K562 (cell line): ENCODE results near the gene FXYD1. TPM values are rescaled to one million over a fixed set of nuclear protein-coding genes. Genes with fewer than 3 reads are reported as not detected.

Experiments
- ATAC-seq: fragments of 200-7000 bp; cut with Tn5 transposase; 3 replicates; pipeline ENCODE4 v1.9.1; 2020; ENCODE audit warnings: moderate library complexity
- BruUV-seq: library from RNA; stranded (reverse); fragments of 400-500 nt; replicated peaks from 2 replicates; lab custom pipeline; 2021; lab: Mats Ljungman, UMichigan
- CTCF ChIA-PET: fragments of 300-600 bp; formaldehyde crosslinking; extraction: SDS; loops from one replicate; lab custom pipeline; 2021; ENCODE audit warnings: low intra/inter-chr PET ratio; lab: Yijun Ruan, JAX
- POLR2A ChIA-PET: fragments of 300-600, 350-650 bp; sonication (Branson Sonifier 250); formaldehyde crosslinking; extraction: SDS; loops from one replicate; lab custom pipeline; 2021; ENCODE audit warnings: antibody characterized with exemption, inconsistent platforms; lab: Yijun Ruan, JAX
- DNase-seq, 4 experiments: peaks; one replicate each; pipeline versions ENCODE4 v3.0.0 to v3.0.0-alpha.2; 2011 to 2018; ENCODE audit warnings: low spot score in 3 of 4, mixed read lengths in 3 of 4; ENCODE audit errors: extremely low read depth in 1 of 4
- FAIRE-seq: peaks from 2 replicates; lab custom pipeline; 2011; peaks lifted over from hg19 to GRCh38; lab: Jason Lieb, UNC
- H2AFZ ChIP-seq: 2 replicates; pipeline ENCODE4 v1.6.0; 2011; ENCODE audit warnings: low read depth, low read length, control low read depth, inconsistent platforms
- H3K27ac ChIP-seq: fragments of 200-600 bp; 3 replicates; pipeline ENCODE4 v1.8.0; 2011; ENCODE audit warnings: low read depth, mild to moderate bottlenecking, control low read depth, inconsistent platforms, low read length, moderate library complexity, mixed read lengths; ENCODE audit errors: extremely low read depth
- H3K27me3 ChIP-seq, 2 experiments: fragments of 300-600 bp in 1 of 2; 2 replicates in 1 of 2; 3 replicates in 1 of 2; pipeline versions ENCODE4 v1.6.0 to v1.8.0; 2011; ENCODE audit warnings: inconsistent platforms in 2 of 2, low read length in 2 of 2, mild to moderate bottlenecking in 1 of 2, mixed read lengths in 1 of 2, moderate library complexity in 1 of 2; ENCODE audit not compliant: control insufficient read depth in 2 of 2, insufficient read depth in 2 of 2
- H3K36me3 ChIP-seq: fragments of 300-600 bp; 3 replicates; pipeline ENCODE4 v1.8.0; 2011; ENCODE audit warnings: mild to moderate bottlenecking, low read length, inconsistent platforms; ENCODE audit not compliant: control insufficient read depth, insufficient read depth
- H3K4me1 ChIP-seq, 2 experiments: fragments of 200-600 bp in 1 of 2; replicated peaks in 1 of 2; 2 replicates in 1 of 2; 3 replicates in 1 of 2; pipeline versions ENCODE4 v1.5.1 to v1.8.0; 2011; ENCODE audit warnings: inconsistent platforms in 2 of 2, low read length in 2 of 2, mild to moderate bottlenecking in 1 of 2, mixed read lengths in 1 of 2, moderate library complexity in 1 of 2; ENCODE audit not compliant: control insufficient read depth in 2 of 2, insufficient read depth in 2 of 2
- H3K4me2 ChIP-seq: 2 replicates; pipeline ENCODE4 v1.6.1; 2011; ENCODE audit warnings: low read length, control low read depth, inconsistent platforms, mixed read lengths; ENCODE audit not compliant: insufficient read depth
- H3K4me3 ChIP-seq: fragments of 200-600 bp; sonication (generic), shearing (Covaris generic); 2 replicates; pipeline ENCODE4 v1.5.1; 2016; ENCODE audit warnings: control low read depth, inconsistent platforms
- H3K79me2 ChIP-seq: fragments of 200-600 bp; 3 replicates; pipeline ENCODE4 v1.8.0; 2011; ENCODE audit warnings: low read length, inconsistent platforms; ENCODE audit not compliant: control insufficient read depth, insufficient read depth
- H3K9ac ChIP-seq, 2 experiments: 2 replicates each; pipeline versions ENCODE4 v1.6.0 to v1.6.1; 2011; ENCODE audit warnings: low read depth in 2 of 2, low read length in 2 of 2, control low read depth in 1 of 2, inconsistent platforms in 1 of 2, mild to moderate bottlenecking in 1 of 2, mixed read lengths in 1 of 2; ENCODE audit not compliant: insufficient read depth in 1 of 2
- H3K9me1 ChIP-seq: one replicate; pipeline ENCODE4 v1.6.0; 2011; ENCODE audit warnings: inconsistent platforms, mild to moderate bottlenecking, low read length, moderate library complexity; ENCODE audit not compliant: control insufficient read depth, insufficient read depth
- H3K9me3 ChIP-seq: replicated peaks from 2 replicates; pipeline ENCODE4 v1.5.1; 2011; ENCODE audit warnings: low read depth, low read length, inconsistent platforms; ENCODE audit not compliant: control insufficient read depth, insufficient read depth
- H4K20me1 ChIP-seq: replicated peaks from 2 replicates; pipeline ENCODE4 v1.6.1; 2011; ENCODE audit warnings: low read length, inconsistent platforms, mixed read lengths; ENCODE audit not compliant: control insufficient read depth, insufficient read depth
- CBX3 ChIP-seq, 2 experiments: IDR thresholded peaks; 1 replicate in 1 of 2; 2 replicates in 1 of 2; pipeline ENCODE4 v1.6.1; 2012; ENCODE audit warnings: inconsistent platforms in 2 of 2, low read length in 2 of 2, borderline replicate concordance in 1 of 2, control low read depth in 1 of 2
- CXXC5 ChIP-seq: fragments of 250-450 bp; sonication (Bioruptor Pico); IDR thresholded peaks from 2 replicates; pipeline ENCODE4 v1.8.0; 2022; ENCODE audit warnings: inconsistent platforms, mild to moderate bottlenecking, moderate library complexity
- DACH1 ChIP-seq: fragments of 450-650 bp; IDR thresholded peaks from 2 replicates; pipeline ENCODE4 v1.6.1; 2018; ENCODE audit not compliant: partially characterized antibody
- GABPB2 ChIP-seq: fragments of 250-450 bp; sonication (Bioruptor Pico); conservative IDR thresholded peaks from 2 replicates; pipeline ENCODE4 v1.5.1; 2021; ENCODE audit warnings: mild to moderate bottlenecking
- HDAC1 ChIP-seq, 2 experiments: fragments of 450-650 bp; IDR thresholded peaks; 2 replicates each; pipeline ENCODE4 v1.6.1; 2016 to 2017; ENCODE audit warnings: inconsistent platforms in 1 of 2, mild to moderate bottlenecking in 1 of 2, moderate library complexity in 1 of 2
- HMG20B ChIP-seq: fragments of 250-450 bp; sonication (Bioruptor Pico); IDR thresholded peaks from 2 replicates; pipeline ENCODE4 v1.5.0; 2021; ENCODE audit warnings: mild to moderate bottlenecking
- KAT7 ChIP-seq: sonication (generic); formaldehyde crosslinking; IDR thresholded peaks from 2 replicates; pipeline ENCODE4 v1.8.0; 2022; ENCODE audit warnings: missing genetic modification reagents, mild to moderate bottlenecking, borderline replicate concordance
- RBM34 ChIP-seq: fragments of 200-400 bp; formaldehyde crosslinking; IDR thresholded peaks from 2 replicates; pipeline ENCODE4 v1.6.1; 2018; ENCODE audit warnings: low read length, borderline replicate concordance; ENCODE audit not compliant: insufficient read depth
- SOX6 ChIP-seq: fragments of 450-650 bp; IDR thresholded peaks from 2 replicates; pipeline ENCODE4 v1.6.1; 2014; ENCODE audit warnings: mild to moderate bottlenecking
- ZC3H4 ChIP-seq: sonication (generic); formaldehyde crosslinking; IDR thresholded peaks from 2 replicates; pipeline ENCODE4 v1.9.0; 2021; ENCODE audit warnings: missing genetic modification reagents, borderline replicate concordance
- ZNF253 ChIP-seq: fragments of 250-450 bp; sonication (Bioruptor Pico); conservative IDR thresholded peaks from 2 replicates; pipeline ENCODE4 v1.6.1; 2021; ENCODE audit warnings: mild to moderate bottlenecking
- ZNF551 ChIP-seq: fragments of 250-450 bp; sonication (Bioruptor Pico); IDR thresholded peaks from 2 replicates; pipeline ENCODE4 v1.5.0; 2021; ENCODE audit warnings: mild to moderate bottlenecking, moderate library complexity
- ZNF589 ChIP-seq: fragments of 200-800 bp; sonication (Bioruptor generic); IDR thresholded peaks from 2 replicates; pipeline ENCODE4 v1.6.1; 2016; ENCODE audit warnings: low read depth, missing genetic modification characterization, missing compliant biosample characterization
- ZNF77 ChIP-seq: fragments of 250-450 bp; sonication (Bioruptor Pico); IDR thresholded peaks from 2 replicates; pipeline ENCODE4 v1.5.0; 2020
- ZNF830 ChIP-seq: fragments of 250-450 bp; sonication (Bioruptor Pico); IDR thresholded peaks from 2 replicates; pipeline ENCODE4 v1.5.0; 2021; ENCODE audit warnings: mild to moderate bottlenecking
- WGBS: fragments of 100-300 bp; shearing (Covaris generic); methylation state at CpG from one replicate; pipeline ENCODE4 v1.1.6; 2016; ENCODE audit warnings: low coverage, mixed read lengths; ENCODE audit not compliant: insufficient coverage; ENCODE audit errors: missing lambda C conversion rate; 5-methylcytosine and 5-hydroxymethylcytosine counted together
- in situ Hi-C: fragments of 300-500 bp; cut with MboI; formaldehyde crosslinking; loops from 4 replicates; pipeline ENCODE4 v1.15.0; 2018; ENCODE audit warnings: inconsistent platforms, mixed read lengths
- intact Hi-C: fragments of 100-400 bp; cut with micrococcal nuclease; formaldehyde crosslinking; loops from 2 replicates; pipeline ENCODE4 v1.14.2; 2022
- polyA plus RNA-seq, 8 experiments: library from polyadenylated mRNA; depleted of rRNA in 4 of 8; stranded (reverse) in 5 of 8; unstranded in 3 of 8; fragments of >200 nt; fragmentation: Nextera tagmentation in 2 of 8; fragmentation: Illumina TruSeq in 1 of 8; extraction: Ambion mirVana in 2 of 8; extraction: Trizol in 1 of 8; gene quantifications; 2 replicates each; pipeline versions ENCODE4 v1.2.1 to v1.2.3, GENCODE V29; 2011 to 2014; ENCODE audit warnings: inconsistent platforms in 1 of 8, missing spikeins in 1 of 8
- total RNA-seq, 7 experiments: library from RNA; depleted of rRNA in 6 of 7; stranded (reverse); fragments of >200 nt in 6 of 7; fragmentation: Illumina TruSeq in 2 of 7; extraction: Trizol in 2 of 7; gene quantifications; 2 replicates each; pipeline versions ENCODE4 v1.2.1 to v1.2.3, GENCODE V29; 2011 to 2021; ENCODE audit warnings: low replicate concordance in 1 of 7
- TF ChIP-seq, protein P1 (sequence below): sonication (generic); formaldehyde crosslinking; IDR thresholded peaks from 2 replicates; pipeline ENCODE4 v1.8.0; 2022; ENCODE audit warnings: missing genetic modification reagents, mild to moderate bottlenecking, moderate library complexity, borderline replicate concordance

The FXYD1 gene
- total and polyA plus RNA-seq, 9 of the 15 experiments (the other 6 are each of a cell fraction or from before 2014, with no cell fraction given), result 0.40 to 3.2 (median 1.8) TPM; not detected in 3

- Histone ChIP-seq H3K27me3 (peaks cover 2 to 29% of the 10 kb centered on the region in 2 experiments; a peak in 3 of 5 replicates), H4K20me1 (0 out of 2 replicates have a peak, but pooled peaks cover 4% of the 10 kb centered on the region), H3K36me3 (no peaks in the 10 kb centered on the region), H3K9ac (no peak overlapping the region), H3K9me3 (no peaks in the 10 kb centered on the region), H2AFZ (no peak overlapping the region), H3K4me2 (no peak overlapping the region), H3K9me1 (no peaks in the 10 kb centered on the region), H3K27ac (no peak overlapping the region), H3K4me1 (peaks cover 3 to 24% of the 10 kb centered on the region in 2 experiments; a peak in 3 of 5 replicates), H3K4me3 (no peak overlapping the region), H3K79me2 (no peaks in the 10 kb centered on the region)
- no TSS peak for BruUV-seq
- intact Hi-C loops (loop anchor here (2.0 kb wide), 1 partner anchor 295 kb away; no protein-coding TSS in a partner anchor), in situ Hi-C loops (loop anchor here (10.0 kb wide), 1 partner anchor 299 kb away; no protein-coding TSS in a partner anchor)
- ChIA-PET POLR2A (interaction anchor here (0.6 to 1.5 kb wide), 4 partner anchors 75 to 361 kb away, joined by 3 read pairs; partner anchors contain the start of gene ZNF599), CTCF (no interaction called here)
- no peak for DNase-seq
- no peak for ATAC-seq
- TF ChIP-seq CXXC5 (CRISPR knock-in tag) (no peak), HDAC1 (IDR thresholded peaks at IDR 0.05) (no peak), ZNF253 (CRISPR knock-in tag) (no peak), ZNF77 (CRISPR knock-in tag) (no peak), SOX6 (no peak), HMG20B (CRISPR knock-in tag) (no peak), GABPB2 (CRISPR knock-in tag) (no peak), ZNF589 (CRISPR knock-in tag) (no peak), RBM34 (no peak), CBX3 (IDR thresholded peaks at IDR 0.05; ENCODE audit: borderline replicate concordance in 1 of 2, low read length in 2 of 2) (no peak), ZC3H4 (no peak), ZNF551 (no peak), ZNF830 (CRISPR knock-in tag) (no peak), DACH1 (no peak), KAT7 (CRISPR knock-in tag) (no peak)
- TF ChIP-seq, protein P1, sequence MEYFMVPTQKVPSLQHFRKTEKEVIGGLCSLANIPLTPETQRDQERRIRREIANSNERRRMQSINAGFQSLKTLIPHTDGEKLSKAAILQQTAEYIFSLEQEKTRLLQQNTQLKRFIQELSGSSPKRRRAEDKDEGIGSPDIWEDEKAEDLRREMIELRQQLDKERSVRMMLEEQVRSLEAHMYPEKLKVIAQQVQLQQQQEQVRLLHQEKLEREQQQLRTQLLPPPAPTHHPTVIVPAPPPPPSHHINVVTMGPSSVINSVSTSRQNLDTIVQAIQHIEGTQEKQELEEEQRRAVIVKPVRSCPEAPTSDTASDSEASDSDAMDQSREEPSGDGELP (CRISPR knock-in tag), result no peak
- no peak for FAIRE-seq
- 5% methylated on average over 11 of the region's 11 CpGs for WGBS
Measured at GRCh38 chr19:35133826-35134225, 4.8 kb upstream of the FXYD1 start.
